Epithelial cell of proximal tubule (primary cell): Measurements from ENCODE around the gene FMN2. TPM values are rescaled to one million over a fixed set of nuclear protein-coding genes. Genes with fewer than 3 reads are reported as not detected.

ENCODE experiments used
- DNase-seq: peaks from one replicate; pipeline ENCODE4 v3.0.0-alpha.2; 2011; ENCODE audit warnings: low read depth
- H3K4me3 ChIP-seq: 2 replicates; pipeline ENCODE4 v1.5.1; 2011; ENCODE audit warnings: low read depth, mild to moderate bottlenecking, low read length
- CTCF ChIP-seq: conservative IDR thresholded peaks from 2 replicates; pipeline ENCODE4 v1.5.1; 2012; ENCODE audit warnings: low read depth, mild to moderate bottlenecking, low read length
- total RNA-seq: library from RNA; depleted of rRNA; stranded (reverse); fragments of >200 nt; gene quantifications from 2 replicates; pipeline ENCODE4 v1.2.3, GENCODE V29; 2015

Gene FMN2
- total RNA-seq, 1 donor from 2014 or later: 0.86 TPM

GRCh38 chr1:240304466-240304865, 212.8 kb downstream of the FMN2 start:
- no peak for DNase-seq
- TF ChIP-seq CTCF: no peak
- no peak overlapping the region for H3K4me3 ChIP-seq

GRCh38 chr1:240306673-240307072, 215.0 kb downstream of the FMN2 start:
- TF ChIP-seq CTCF: no peak
- no peak overlapping the region for H3K4me3 ChIP-seq
- DNase-seq: no peak

- DNase-seq: no peak
- no peak overlapping the region for H3K4me3 ChIP-seq
- TF ChIP-seq CTCF: no peak
Measured at GRCh38 chr1:240308096-240308495, 216.4 kb downstream of the FMN2 start.

- H3K4me3 ChIP-seq: no peak overlapping the region
- DNase-seq: no peak
- no peak for TF ChIP-seq CTCF
Measured at GRCh38 chr1:240309769-240310168, 218.1 kb downstream of the FMN2 start.

GRCh38 chr1:240310226-240310925, 218.7 kb downstream of the FMN2 start:
- TF ChIP-seq CTCF: no peak
- no peak for DNase-seq
- no peak overlapping the region for H3K4me3 ChIP-seq

GRCh38 chr1:240312872-240313271, 221.2 kb downstream of the FMN2 start:
- H3K4me3 ChIP-seq: no peak overlapping the region
- peak; percentile 36 for DNase-seq
- no peak for TF ChIP-seq CTCF
